GM12878 (cell line): Measurements from ENCODE around the gene LTBP2.

Experiments
- CTCF ChIP-seq, 3 experiments: IDR thresholded peaks in 2 of 3; conservative IDR thresholded peaks in 1 of 3; 2 replicates each; pipeline ENCODE4 v1.5.1; 2011; ENCODE audit warnings: low read depth in 3 of 3, low read length in 3 of 3, mild to moderate bottlenecking in 3 of 3, control low read depth in 2 of 3, moderate library complexity in 2 of 3, inconsistent platforms in 1 of 3, mixed read lengths in 1 of 3; ENCODE audit not compliant: control insufficient read depth in 2 of 3, insufficient read depth in 1 of 3; ENCODE audit errors: extremely low read depth in 1 of 3
- EP300 ChIP-seq, 2 experiments: fragments of 150-350 bp in 1 of 2; IDR thresholded peaks; 2 replicates each; pipeline ENCODE4 v1.6.1; 2011 to 2012; ENCODE audit warnings: low read depth in 2 of 2, low read length in 2 of 2, borderline replicate concordance in 1 of 2, improper control_type of control experiment in 1 of 2, inconsistent platforms in 1 of 2; ENCODE audit not compliant: control insufficient read depth in 1 of 2
- EZH2 ChIP-seq: IDR thresholded peaks from 2 replicates; pipeline ENCODE4 v1.6.1; 2012; ENCODE audit warnings: low read depth, mild to moderate bottlenecking, control low read depth, inconsistent platforms, low read length, borderline replicate concordance; ENCODE audit not compliant: control insufficient read depth
- GABPA ChIP-seq: IDR thresholded peaks from 2 replicates; pipeline ENCODE4 v1.6.1; 2014; ENCODE audit warnings: antibody characterized with exemption, low read depth, mild to moderate bottlenecking, inconsistent platforms
- MAX ChIP-seq: IDR thresholded peaks from 2 replicates; pipeline ENCODE4 v1.6.1; 2012; ENCODE audit warnings: low read depth, low read length, improper control_type of control experiment
- MYC ChIP-seq: IDR thresholded peaks from 2 replicates; pipeline ENCODE4 v1.6.1; 2011; ENCODE audit warnings: mild to moderate bottlenecking, low read length, moderate library complexity, inconsistent platforms; ENCODE audit not compliant: insufficient read depth, insufficient replicate concordance, insufficient read length, severe bottlenecking
- REST ChIP-seq: IDR thresholded peaks from 2 replicates; pipeline ENCODE4 v1.6.1; 2012; ENCODE audit warnings: mild to moderate bottlenecking, low read depth, low read length
- SIN3A ChIP-seq: IDR thresholded peaks from 2 replicates; pipeline ENCODE4 v1.6.1; 2012; ENCODE audit warnings: low read depth, low read length, improper control_type of control experiment
- SMC3 ChIP-seq: IDR thresholded peaks from 2 replicates; pipeline ENCODE4 v1.6.1; 2011; ENCODE audit warnings: low read length, improper control_type of control experiment, borderline replicate concordance
- SP1 ChIP-seq: IDR thresholded peaks from one replicate; pipeline ENCODE4 v1.6.1; 2011; ENCODE audit warnings: low read depth, low read length
- YY1 ChIP-seq: IDR thresholded peaks from 2 replicates; pipeline ENCODE4 v1.6.1; 2011; ENCODE audit warnings: low read depth, mild to moderate bottlenecking, low read length
- ZBTB33 ChIP-seq: fragments of 450-650 bp; IDR thresholded peaks from 2 replicates; pipeline ENCODE4 v1.6.1; 2017; ENCODE audit warnings: mild to moderate bottlenecking
- ZNF24 ChIP-seq: fragments of 450-650 bp; IDR thresholded peaks from 2 replicates; pipeline ENCODE4 v1.6.1; 2017; ENCODE audit warnings: antibody characterized with exemption, mild to moderate bottlenecking
- ZNF687 ChIP-seq: fragments of 450-650 bp; IDR thresholded peaks from 2 replicates; pipeline ENCODE4 v1.6.1; 2017; ENCODE audit warnings: mild to moderate bottlenecking, moderate library complexity

GRCh38 chr14:74495356-74495755, 116.7 kb downstream of the LTBP2 start:
- TF ChIP-seq MYC (no peak), ZNF24 (no peak), EZH2 (no peak), YY1 (no peak), GABPA (no peak), REST (no peak), CTCF (IDR thresholded peaks at IDR 0.05 in 2 of 3, conservative IDR thresholded peaks at IDR 0.05 in 1 of 3; ENCODE audit: control insufficient read depth in 2 of 3, extremely low read depth in 1 of 3, insufficient read depth in 1 of 3, low read depth in 3 of 3, low read length in 3 of 3) (no peak), ZBTB33 (no peak), MAX (no peak), SMC3 (no peak), SIN3A (no peak), ZNF687 (no peak), EP300 (IDR thresholded peaks at IDR 0.05; ENCODE audit: borderline replicate concordance in 1 of 2, control insufficient read depth in 1 of 2, low read depth in 2 of 2, low read length in 2 of 2) (no peak), SP1 (no peak)
